WTC11 (cell line): ENCODE results near the gene MOCS1. TPM values are rescaled to one million over a fixed set of nuclear protein-coding genes. Genes with fewer than 3 reads are reported as not detected.

Experiments
- ATAC-seq: fragments of 200-7000 bp; cut with Tn5 transposase; 2 replicates; pipeline ENCODE4 v1.10.0; 2021; ENCODE audit warnings: mild to moderate bottlenecking, moderate library complexity
- CTCF ChIA-PET: fragments of 300-600 bp; sonication (Branson Sonifier 250); formaldehyde crosslinking; loops from one replicate; lab custom pipeline; 2021; ENCODE audit warnings: antibody characterized with exemption; lab: Charles Lee
- POLR2A ChIA-PET: fragments of 350-600 bp; sonication (Branson Sonifier 250); formaldehyde crosslinking; loops from one replicate; lab custom pipeline; 2021; ENCODE audit warnings: antibody characterized with exemption; lab: Charles Lee
- DNase-seq: peaks from one replicate; pipeline ENCODE4 v3.0.0; 2021; ENCODE audit warnings: low spot score
- H3K27ac Mint-ChIP-seq: 2 replicates; pipeline ENCODE4 v1.8.0; 2021; ENCODE audit warnings: mixed read lengths
- H3K27me3 Mint-ChIP-seq: 2 replicates; pipeline ENCODE4 v1.8.0; 2021; ENCODE audit warnings: low read depth, mild to moderate bottlenecking, moderate library complexity, mixed read lengths
- H3K36me3 Mint-ChIP-seq: 2 replicates; pipeline ENCODE4 v1.8.0; 2021; ENCODE audit warnings: mixed read lengths
- H3K4me1 Mint-ChIP-seq: 2 replicates; pipeline ENCODE4 v1.8.0; 2022; ENCODE audit warnings: mixed read lengths
- H3K4me3 Mint-ChIP-seq: 2 replicates; pipeline ENCODE4 v1.8.0; 2021; ENCODE audit warnings: mild to moderate bottlenecking, moderate library complexity, mixed read lengths
- H3K9me3 Mint-ChIP-seq: 2 replicates; pipeline ENCODE4 v1.8.0; 2021; ENCODE audit warnings: mixed read lengths
- E2F1 ChIP-seq: sonication (generic); formaldehyde crosslinking; IDR thresholded peaks from 2 replicates; pipeline ENCODE4 v1.8.0; 2022; ENCODE audit warnings: mild to moderate bottlenecking, missing genetic modification reagents
- FOXJ3 ChIP-seq: sonication (generic); formaldehyde crosslinking; IDR thresholded peaks from 2 replicates; pipeline ENCODE4 v1.9.0; 2021; ENCODE audit warnings: missing genetic modification reagents, mild to moderate bottlenecking, borderline replicate concordance
- FOXK1 ChIP-seq: sonication (generic); formaldehyde crosslinking; IDR thresholded peaks from 2 replicates; pipeline ENCODE4 v1.8.0; 2022; ENCODE audit warnings: mild to moderate bottlenecking, moderate library complexity, missing genetic modification reagents
- GABPB1 ChIP-seq: sonication (generic); formaldehyde crosslinking; IDR thresholded peaks from 2 replicates; pipeline ENCODE4 v1.8.1; 2023; ENCODE audit warnings: mild to moderate bottlenecking, missing genetic modification reagents
- GRHL2 ChIP-seq: fragments of 250-450 bp; sonication (Bioruptor Pico); IDR thresholded peaks from 2 replicates; pipeline ENCODE4 v1.8.0; 2022; ENCODE audit warnings: mild to moderate bottlenecking, moderate library complexity; ENCODE audit not compliant: insufficient replicate concordance, severe bottlenecking
- JAZF1 ChIP-seq: fragments of 250-450 bp; sonication (Bioruptor Pico); IDR thresholded peaks from 2 replicates; pipeline ENCODE4 v1.9.0; 2021; ENCODE audit warnings: moderate library complexity, mild to moderate bottlenecking, inconsistent platforms
- MXD4 ChIP-seq: fragments of 250-450 bp; sonication (Bioruptor Pico); IDR thresholded peaks from 2 replicates; pipeline ENCODE4 v1.8.0; 2021; ENCODE audit warnings: mild to moderate bottlenecking, moderate library complexity, borderline replicate concordance
- NFYB ChIP-seq: sonication (generic); formaldehyde crosslinking; conservative IDR thresholded peaks from 2 replicates; pipeline ENCODE4 v1.8.0; 2022; ENCODE audit warnings: low read depth, missing genetic modification reagents
- NR1H2 ChIP-seq: sonication (generic); formaldehyde crosslinking; IDR thresholded peaks from 2 replicates; pipeline ENCODE4 v1.9.0; 2021; ENCODE audit warnings: mild to moderate bottlenecking, moderate library complexity, missing genetic modification reagents
- NR2C2 ChIP-seq: sonication (generic); formaldehyde crosslinking; IDR thresholded peaks from 2 replicates; pipeline ENCODE4 v1.8.0; 2022; ENCODE audit warnings: mild to moderate bottlenecking, missing genetic modification reagents
- SOX15 ChIP-seq: fragments of 250-450 bp; sonication (Bioruptor Pico); IDR thresholded peaks from 2 replicates; pipeline ENCODE4 v1.9.0; 2021; ENCODE audit warnings: mild to moderate bottlenecking
- TP53 ChIP-seq: sonication (generic); formaldehyde crosslinking; IDR thresholded peaks from 2 replicates; pipeline ENCODE4 v1.8.1; 2023; ENCODE audit warnings: mild to moderate bottlenecking, missing genetic modification reagents
- ZMAT4 ChIP-seq: fragments of 250-450 bp; sonication (Bioruptor Pico); IDR thresholded peaks from 2 replicates; pipeline ENCODE4 v1.9.0; 2021; ENCODE audit warnings: mild to moderate bottlenecking
- ZNF121 ChIP-seq: sonication (generic); formaldehyde crosslinking; IDR thresholded peaks from 2 replicates; pipeline ENCODE4 v1.8.0; 2023; ENCODE audit warnings: missing genetic modification reagents
- ZNF396 ChIP-seq: fragments of 250-450 bp; sonication (Bioruptor Pico); IDR thresholded peaks from 2 replicates; pipeline ENCODE4 v1.8.0; 2021; ENCODE audit warnings: mild to moderate bottlenecking, moderate library complexity, borderline replicate concordance
- ZNF423 ChIP-seq: fragments of 250-450 bp; sonication (Bioruptor Pico); IDR thresholded peaks from 2 replicates; pipeline ENCODE4 v2.1.2; 2022; ENCODE audit warnings: mild to moderate bottlenecking, moderate library complexity
- total RNA-seq: library from RNA; stranded (reverse); gene quantifications from 3 replicates; pipeline ENCODE4 v1.2.3, GENCODE V29; 2021
- TF ChIP-seq, protein P1 (sequence below): sonication (generic); formaldehyde crosslinking; IDR thresholded peaks from 2 replicates; pipeline ENCODE4 v1.8.1; 2023; ENCODE audit warnings: mild to moderate bottlenecking, missing genetic modification reagents
- TF ChIP-seq, protein P2 (sequence below): fragments of 250-450 bp; sonication (Bioruptor Pico); IDR thresholded peaks from 2 replicates; pipeline ENCODE4 v1.9.0; 2021; ENCODE audit warnings: mild to moderate bottlenecking, borderline replicate concordance
- TF ChIP-seq, protein P3 (sequence below): sonication (generic); formaldehyde crosslinking; IDR thresholded peaks from 2 replicates; pipeline ENCODE4 v1.8.0; 2022; ENCODE audit warnings: missing genetic modification reagents
- TF ChIP-seq, protein P4 (sequence below): sonication (generic); formaldehyde crosslinking; IDR thresholded peaks from 2 replicates; pipeline ENCODE4 v1.8.1; 2023; ENCODE audit warnings: mild to moderate bottlenecking, missing genetic modification reagents

MOCS1 gene
- total RNA-seq, 1 experiment from 2014 or later: 18.5 TPM

- TF ChIP-seq, protein P1, sequence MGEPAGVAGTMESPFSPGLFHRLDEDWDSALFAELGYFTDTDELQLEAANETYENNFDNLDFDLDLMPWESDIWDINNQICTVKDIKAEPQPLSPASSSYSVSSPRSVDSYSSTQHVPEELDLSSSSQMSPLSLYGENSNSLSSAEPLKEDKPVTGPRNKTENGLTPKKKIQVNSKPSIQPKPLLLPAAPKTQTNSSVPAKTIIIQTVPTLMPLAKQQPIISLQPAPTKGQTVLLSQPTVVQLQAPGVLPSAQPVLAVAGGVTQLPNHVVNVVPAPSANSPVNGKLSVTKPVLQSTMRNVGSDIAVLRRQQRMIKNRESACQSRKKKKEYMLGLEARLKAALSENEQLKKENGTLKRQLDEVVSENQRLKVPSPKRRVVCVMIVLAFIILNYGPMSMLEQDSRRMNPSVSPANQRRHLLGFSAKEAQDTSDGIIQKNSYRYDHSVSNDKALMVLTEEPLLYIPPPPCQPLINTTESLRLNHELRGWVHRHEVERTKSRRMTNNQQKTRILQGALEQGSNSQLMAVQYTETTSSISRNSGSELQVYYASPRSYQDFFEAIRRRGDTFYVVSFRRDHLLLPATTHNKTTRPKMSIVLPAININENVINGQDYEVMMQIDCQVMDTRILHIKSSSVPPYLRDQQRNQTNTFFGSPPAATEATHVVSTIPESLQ (CRISPR knock-in tag): no peak
- no peak for TF ChIP-seq ZMAT4 (CRISPR knock-in tag)
- no peak for TF ChIP-seq SOX15
- no peak for TF ChIP-seq E2F1 (CRISPR knock-in tag)
- no peak for TF ChIP-seq ZNF121 (CRISPR knock-in tag)
- no peak for TF ChIP-seq NFYB (CRISPR knock-in tag)
- no peak for TF ChIP-seq NR2C2 (CRISPR knock-in tag)
Measured at GRCh38 chr6:39951716-39952115, 17.5 kb upstream of the MOCS1 start (continued).

GRCh38 chr6:39951191-39951590 is 16.9 kb upstream of the MOCS1 start:
- H3K27ac Mint-ChIP-seq: no peak overlapping the region
- no peaks in the 10 kb centered on the region; the same call in 1 of the 2 replicates for H3K4me1 Mint-ChIP-seq
- ATAC-seq (no peak), DNase-seq (no peak)
- peaks cover 10% of the 10 kb centered on the region for H3K9me3 Mint-ChIP-seq
- peaks cover 4% of the 10 kb centered on the region; the same call in 1 of the 2 replicates for H3K27me3 Mint-ChIP-seq
- ChIA-PET POLR2A (no interaction called here), CTCF (no interaction called here)
- H3K4me3 Mint-ChIP-seq: no peak overlapping the region
- H3K36me3 Mint-ChIP-seq: no peaks in the 10 kb centered on the region
- no peak for TF ChIP-seq FOXK1 (CRISPR knock-in tag)
- no peak for TF ChIP-seq MXD4 (CRISPR knock-in tag)
- TF ChIP-seq, protein P2, sequence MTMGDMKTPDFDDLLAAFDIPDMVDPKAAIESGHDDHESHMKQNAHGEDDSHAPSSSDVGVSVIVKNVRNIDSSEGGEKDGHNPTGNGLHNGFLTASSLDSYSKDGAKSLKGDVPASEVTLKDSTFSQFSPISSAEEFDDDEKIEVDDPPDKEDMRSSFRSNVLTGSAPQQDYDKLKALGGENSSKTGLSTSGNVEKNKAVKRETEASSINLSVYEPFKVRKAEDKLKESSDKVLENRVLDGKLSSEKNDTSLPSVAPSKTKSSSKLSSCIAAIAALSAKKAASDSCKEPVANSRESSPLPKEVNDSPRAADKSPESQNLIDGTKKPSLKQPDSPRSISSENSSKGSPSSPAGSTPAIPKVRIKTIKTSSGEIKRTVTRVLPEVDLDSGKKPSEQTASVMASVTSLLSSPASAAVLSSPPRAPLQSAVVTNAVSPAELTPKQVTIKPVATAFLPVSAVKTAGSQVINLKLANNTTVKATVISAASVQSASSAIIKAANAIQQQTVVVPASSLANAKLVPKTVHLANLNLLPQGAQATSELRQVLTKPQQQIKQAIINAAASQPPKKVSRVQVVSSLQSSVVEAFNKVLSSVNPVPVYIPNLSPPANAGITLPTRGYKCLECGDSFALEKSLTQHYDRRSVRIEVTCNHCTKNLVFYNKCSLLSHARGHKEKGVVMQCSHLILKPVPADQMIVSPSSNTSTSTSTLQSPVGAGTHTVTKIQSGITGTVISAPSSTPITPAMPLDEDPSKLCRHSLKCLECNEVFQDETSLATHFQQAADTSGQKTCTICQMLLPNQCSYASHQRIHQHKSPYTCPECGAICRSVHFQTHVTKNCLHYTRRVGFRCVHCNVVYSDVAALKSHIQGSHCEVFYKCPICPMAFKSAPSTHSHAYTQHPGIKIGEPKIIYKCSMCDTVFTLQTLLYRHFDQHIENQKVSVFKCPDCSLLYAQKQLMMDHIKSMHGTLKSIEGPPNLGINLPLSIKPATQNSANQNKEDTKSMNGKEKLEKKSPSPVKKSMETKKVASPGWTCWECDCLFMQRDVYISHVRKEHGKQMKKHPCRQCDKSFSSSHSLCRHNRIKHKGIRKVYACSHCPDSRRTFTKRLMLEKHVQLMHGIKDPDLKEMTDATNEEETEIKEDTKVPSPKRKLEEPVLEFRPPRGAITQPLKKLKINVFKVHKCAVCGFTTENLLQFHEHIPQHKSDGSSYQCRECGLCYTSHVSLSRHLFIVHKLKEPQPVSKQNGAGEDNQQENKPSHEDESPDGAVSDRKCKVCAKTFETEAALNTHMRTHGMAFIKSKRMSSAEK (CRISPR knock-in tag): no peak
- no peak for TF ChIP-seq GRHL2 (CRISPR knock-in tag)
- no peak for TF ChIP-seq FOXJ3 (CRISPR knock-in tag)

DNA sequence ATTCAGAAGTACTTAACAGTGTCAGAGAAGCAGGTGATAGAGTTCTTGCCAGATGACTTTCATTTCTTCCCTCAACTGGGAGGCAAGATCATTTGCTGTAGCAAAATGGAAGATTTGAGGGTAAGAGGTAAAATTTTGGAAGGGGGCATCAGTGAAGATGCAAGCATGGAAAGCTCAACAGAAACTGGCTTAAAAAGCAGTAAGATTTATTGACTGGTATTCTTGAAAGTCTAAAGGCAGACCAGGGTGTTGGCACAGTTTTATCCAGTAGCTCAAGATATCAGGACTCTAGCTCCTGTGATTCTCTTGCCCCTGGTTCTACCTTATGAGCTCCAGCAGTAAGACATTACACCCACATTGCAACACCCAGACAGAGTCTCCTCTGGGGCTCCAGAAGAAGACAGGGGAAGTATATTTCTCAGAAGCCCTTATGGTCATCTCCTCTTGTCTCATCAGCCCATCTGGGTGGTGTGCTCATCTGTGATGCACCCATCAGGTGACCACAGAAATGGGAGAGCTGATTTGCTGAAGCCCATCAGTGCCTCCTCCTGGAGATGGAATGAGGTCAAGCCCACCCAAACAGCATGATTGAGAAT is 16.0 kb upstream of the MOCS1 start:
- Mint-ChIP-seq H3K9me3 (peaks cover 3% of the 10 kb centered on the region), H3K4me1 (no peaks in the 10 kb centered on the region; the same call in 1 of the 2 replicates), H3K4me3 (no peak overlapping the region), H3K27me3 (peaks cover 2% of the 10 kb centered on the region; the same call in 1 of the 2 replicates), H3K27ac (no peak overlapping the region), H3K36me3 (no peaks in the 10 kb centered on the region)
- ATAC-seq (no peak), DNase-seq (no peak)
- ChIA-PET POLR2A (no interaction called here), CTCF (no interaction called here)
- TF ChIP-seq, protein P3, sequence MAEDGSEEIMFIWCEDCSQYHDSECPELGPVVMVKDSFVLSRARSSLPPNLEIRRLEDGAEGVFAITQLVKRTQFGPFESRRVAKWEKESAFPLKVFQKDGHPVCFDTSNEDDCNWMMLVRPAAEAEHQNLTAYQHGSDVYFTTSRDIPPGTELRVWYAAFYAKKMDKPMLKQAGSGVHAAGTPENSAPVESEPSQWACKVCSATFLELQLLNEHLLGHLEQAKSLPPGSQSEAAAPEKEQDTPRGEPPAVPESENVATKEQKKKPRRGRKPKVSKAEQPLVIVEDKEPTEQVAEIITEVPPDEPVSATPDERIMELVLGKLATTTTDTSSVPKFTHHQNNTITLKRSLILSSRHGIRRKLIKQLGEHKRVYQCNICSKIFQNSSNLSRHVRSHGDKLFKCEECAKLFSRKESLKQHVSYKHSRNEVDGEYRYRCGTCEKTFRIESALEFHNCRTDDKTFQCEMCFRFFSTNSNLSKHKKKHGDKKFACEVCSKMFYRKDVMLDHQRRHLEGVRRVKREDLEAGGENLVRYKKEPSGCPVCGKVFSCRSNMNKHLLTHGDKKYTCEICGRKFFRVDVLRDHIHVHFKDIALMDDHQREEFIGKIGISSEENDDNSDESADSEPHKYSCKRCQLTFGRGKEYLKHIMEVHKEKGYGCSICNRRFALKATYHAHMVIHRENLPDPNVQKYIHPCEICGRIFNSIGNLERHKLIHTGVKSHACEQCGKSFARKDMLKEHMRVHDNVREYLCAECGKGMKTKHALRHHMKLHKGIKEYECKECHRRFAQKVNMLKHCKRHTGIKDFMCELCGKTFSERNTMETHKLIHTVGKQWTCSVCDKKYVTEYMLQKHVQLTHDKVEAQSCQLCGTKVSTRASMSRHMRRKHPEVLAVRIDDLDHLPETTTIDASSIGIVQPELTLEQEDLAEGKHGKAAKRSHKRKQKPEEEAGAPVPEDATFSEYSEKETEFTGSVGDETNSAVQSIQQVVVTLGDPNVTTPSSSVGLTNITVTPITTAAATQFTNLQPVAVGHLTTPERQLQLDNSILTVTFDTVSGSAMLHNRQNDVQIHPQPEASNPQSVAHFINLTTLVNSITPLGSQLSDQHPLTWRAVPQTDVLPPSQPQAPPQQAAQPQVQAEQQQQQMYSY (CRISPR knock-in tag): no peak
- no peak for TF ChIP-seq ZNF423 (CRISPR knock-in tag)
- TF ChIP-seq E2F1 (CRISPR knock-in tag): no peak
- TF ChIP-seq TP53 (CRISPR knock-in tag): no peak
- TF ChIP-seq, protein P4, sequence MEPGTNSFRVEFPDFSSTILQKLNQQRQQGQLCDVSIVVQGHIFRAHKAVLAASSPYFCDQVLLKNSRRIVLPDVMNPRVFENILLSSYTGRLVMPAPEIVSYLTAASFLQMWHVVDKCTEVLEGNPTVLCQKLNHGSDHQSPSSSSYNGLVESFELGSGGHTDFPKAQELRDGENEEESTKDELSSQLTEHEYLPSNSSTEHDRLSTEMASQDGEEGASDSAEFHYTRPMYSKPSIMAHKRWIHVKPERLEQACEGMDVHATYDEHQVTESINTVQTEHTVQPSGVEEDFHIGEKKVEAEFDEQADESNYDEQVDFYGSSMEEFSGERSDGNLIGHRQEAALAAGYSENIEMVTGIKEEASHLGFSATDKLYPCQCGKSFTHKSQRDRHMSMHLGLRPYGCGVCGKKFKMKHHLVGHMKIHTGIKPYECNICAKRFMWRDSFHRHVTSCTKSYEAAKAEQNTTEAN (CRISPR knock-in tag): no peak
- TF ChIP-seq NR1H2 (CRISPR knock-in tag): no peak
- TF ChIP-seq ZNF396 (CRISPR knock-in tag): no peak
- TF ChIP-seq GABPB1: no peak
- no peak for TF ChIP-seq JAZF1 (CRISPR knock-in tag)
